H1 (cell line): ENCODE measurements around the gene RPUSD1. TPM values are rescaled to one million over a fixed set of nuclear protein-coding genes. Genes with fewer than 3 reads are reported as not detected.

Experiments used
- CTCF ChIA-PET: fragments of 300-600 bp; sonication (Branson Sonifier 250); formaldehyde crosslinking; loops from one replicate; lab custom pipeline; 2021; ENCODE audit not compliant: partially characterized antibody; lab: Charles Lee
- POLR2A ChIA-PET: fragments of 300-600 bp; sonication (Branson Sonifier 250); formaldehyde crosslinking; loops from one replicate; lab custom pipeline; 2021; ENCODE audit warnings: inconsistent platforms; ENCODE audit not compliant: partially characterized antibody; lab: Charles Lee
- DNase-seq, 2 experiments: peaks; one replicate each; pipeline versions ENCODE4 v3.0.0 to v3.0.0-alpha.2; 2010 to 2022; ENCODE audit warnings: low spot score in 2 of 2, low read depth in 1 of 2, mixed read lengths in 1 of 2
- FAIRE-seq: peaks from 2 replicates; lab custom pipeline; 2011; peaks lifted over from hg19 to GRCh38; lab: Jason Lieb, UNC
- H2AFZ ChIP-seq: 2 replicates; pipeline ENCODE4 v1.8.1; 2012; ENCODE audit warnings: low read length, inconsistent platforms
- H2AK5ac ChIP-seq: 2 replicates; pipeline ENCODE4 v1.6.1; 2013; ENCODE audit warnings: low read depth, low read length
- H2BK120ac ChIP-seq: replicated peaks from 2 replicates; pipeline ENCODE3; 2013; ENCODE audit warnings: low read depth, low read length, inconsistent platforms
- H2BK12ac ChIP-seq: 2 replicates; pipeline ENCODE4 v1.6.1; 2013; ENCODE audit warnings: low read depth, low read length
- H2BK15ac ChIP-seq: 2 replicates; pipeline ENCODE4 v1.6.1; 2013; ENCODE audit warnings: low read length
- H2BK20ac ChIP-seq: 2 replicates; pipeline ENCODE4 v1.6.1; 2013; ENCODE audit warnings: low read length
- H2BK5ac ChIP-seq: 2 replicates; pipeline ENCODE4 v1.6.1; 2013; ENCODE audit warnings: low read depth, low read length
- H3K14ac ChIP-seq: 2 replicates; pipeline ENCODE4 v1.6.1; 2013; ENCODE audit warnings: inconsistent platforms; ENCODE audit not compliant: insufficient read length
- H3K18ac ChIP-seq: 2 replicates; pipeline ENCODE4 v1.6.1; 2013; ENCODE audit warnings: low read length; ENCODE audit errors: extremely low read depth
- H3K23ac ChIP-seq: 2 replicates; pipeline ENCODE4 v1.6.1; 2013; ENCODE audit warnings: inconsistent platforms; ENCODE audit not compliant: insufficient read length
- H3K23me2 ChIP-seq: 2 replicates; pipeline ENCODE4 v1.6.1; 2013; ENCODE audit warnings: low read depth, low read length
- H3K27ac ChIP-seq: 2 replicates; pipeline ENCODE4 v1.6.1; 2011; ENCODE audit warnings: low read depth, low read length, inconsistent platforms
- H3K27me3 ChIP-seq, 4 experiments: replicated peaks in 1 of 4; 1 replicate in 1 of 4; 2 replicates in 3 of 4; pipeline versions ENCODE4 v1.6.1 to v1.8.1; 2011 to 2013; ENCODE audit warnings: low read length in 3 of 4, mild to moderate bottlenecking in 3 of 4, inconsistent platforms in 2 of 4, mixed read lengths in 2 of 4, moderate library complexity in 1 of 4; ENCODE audit not compliant: control insufficient read depth in 3 of 4, insufficient read depth in 3 of 4; ENCODE audit errors: extremely low read depth in 1 of 4
- H3K36me3 ChIP-seq, 4 experiments: 2 replicates each; pipeline versions ENCODE4 v1.6.1 to v1.8.1; 2011 to 2013; ENCODE audit warnings: mild to moderate bottlenecking in 4 of 4, low read length in 3 of 4, moderate library complexity in 2 of 4, control low read depth in 1 of 4, inconsistent platforms in 1 of 4; ENCODE audit not compliant: insufficient read depth in 4 of 4, control insufficient read depth in 2 of 4
- H3K4ac ChIP-seq: replicated peaks from 2 replicates; pipeline ENCODE3; 2013; ENCODE audit warnings: low read length, low read depth, mixed read lengths, inconsistent platforms; ENCODE audit not compliant: insufficient read length
- H3K4me1 ChIP-seq, 4 experiments: replicated peaks in 1 of 4; 1 replicate in 1 of 4; 2 replicates in 3 of 4; pipeline versions ENCODE4 v1.6.1 to v1.8.1; 2011 to 2013; ENCODE audit warnings: low read length in 3 of 4, inconsistent platforms in 2 of 4, mixed read lengths in 1 of 4; ENCODE audit not compliant: insufficient read depth in 4 of 4, control insufficient read depth in 3 of 4
- H3K4me2 ChIP-seq, 2 experiments: 2 replicates each; pipeline versions ENCODE4 v1.6.1 to v1.8.1; 2011 to 2013; ENCODE audit warnings: low read depth in 2 of 2, low read length in 2 of 2, control low read depth in 1 of 2, inconsistent platforms in 1 of 2, mild to moderate bottlenecking in 1 of 2; ENCODE audit not compliant: insufficient read depth in 1 of 2
- H3K4me3 ChIP-seq, 4 experiments: fragments of 200-600, 300-600 bp in 1 of 4; sonication (generic), shearing (Covaris generic), sonication (Bioruptor Twin) in 1 of 4; 2 replicates each; pipeline versions ENCODE4 v1.5.1 to v1.8.1; 2011 to 2016; ENCODE audit warnings: low read length in 4 of 4, low read depth in 3 of 4, control low read depth in 2 of 4, inconsistent platforms in 2 of 4, mild to moderate bottlenecking in 2 of 4, mixed read lengths in 1 of 4, moderate library complexity in 1 of 4; ENCODE audit not compliant: insufficient read depth in 2 of 4; ENCODE audit errors: extremely low read depth in 1 of 4
- H3K56ac ChIP-seq: replicated peaks from 2 replicates; pipeline ENCODE3; 2013; ENCODE audit warnings: low read depth, mild to moderate bottlenecking, mixed read lengths, low read length, inconsistent platforms; ENCODE audit not compliant: insufficient read length
- H3K79me1 ChIP-seq: 2 replicates; pipeline ENCODE4 v1.6.1; 2013; ENCODE audit warnings: low read depth, low read length, control low read depth
- H3K79me2 ChIP-seq, 2 experiments: 2 replicates each; pipeline versions ENCODE4 v1.6.1 to v1.8.1; 2012 to 2013; ENCODE audit warnings: low read length in 2 of 2, mild to moderate bottlenecking in 2 of 2, inconsistent platforms in 1 of 2; ENCODE audit not compliant: insufficient read depth in 2 of 2, control insufficient read depth in 1 of 2
- H3K9ac ChIP-seq, 4 experiments: replicated peaks in 1 of 4; 1 replicate in 1 of 4; 2 replicates in 3 of 4; pipeline versions ENCODE4 v1.6.1 to v1.8.1; 2011 to 2013; ENCODE audit warnings: low read depth in 3 of 4, low read length in 3 of 4, control low read depth in 2 of 4, mild to moderate bottlenecking in 2 of 4, moderate library complexity in 2 of 4, inconsistent platforms in 1 of 4; ENCODE audit errors: extremely low read depth in 1 of 4
- H3K9me3 ChIP-seq, 2 experiments: 2 replicates each; pipeline versions ENCODE4 v1.6.1 to v1.8.1; 2012 to 2013; ENCODE audit warnings: mild to moderate bottlenecking in 2 of 2, moderate library complexity in 2 of 2, control low read depth in 1 of 2, inconsistent platforms in 1 of 2, low read depth in 1 of 2, low read length in 1 of 2, mixed read lengths in 1 of 2; ENCODE audit not compliant: insufficient read depth in 2 of 2
- H4K20me1 ChIP-seq, 2 experiments: replicated peaks in 1 of 2; 2 replicates each; pipeline versions ENCODE3 to v1.8.1; 2011 to 2013; ENCODE audit warnings: inconsistent platforms in 2 of 2, low read length in 2 of 2, mild to moderate bottlenecking in 1 of 2; ENCODE audit not compliant: insufficient read depth in 2 of 2, control insufficient read depth in 1 of 2
- H4K5ac ChIP-seq: 2 replicates; pipeline ENCODE4 v1.6.1; 2013; ENCODE audit warnings: low read length, low read depth, mixed read lengths, inconsistent platforms; ENCODE audit not compliant: insufficient read length
- H4K8ac ChIP-seq: 2 replicates; pipeline ENCODE4 v1.8.0; 2013; ENCODE audit warnings: mild to moderate bottlenecking, moderate library complexity, low read length, inconsistent platforms; ENCODE audit not compliant: insufficient read depth; ENCODE audit errors: extremely low read depth
- H4K91ac ChIP-seq: replicated peaks from 2 replicates; pipeline ENCODE3; 2013; ENCODE audit warnings: low read length, mixed read lengths, inconsistent platforms; ENCODE audit not compliant: insufficient read length
- CTCF ChIP-seq, 3 experiments: IDR thresholded peaks; 1 replicate in 2 of 3; 2 replicates in 1 of 3; pipeline versions ENCODE4 v1.5.1 to v1.6.1; 2011; ENCODE audit warnings: low read length in 3 of 3, mild to moderate bottlenecking in 3 of 3, inconsistent platforms in 2 of 3, low read depth in 1 of 3, moderate library complexity in 1 of 3; ENCODE audit not compliant: insufficient read depth in 1 of 3; ENCODE audit errors: control extremely low read depth in 1 of 3
- EZH2 ChIP-seq: fragments of 200-600 bp; sonication (generic); IDR thresholded peaks from 2 replicates; pipeline ENCODE4 v1.7.1; 2012; ENCODE audit warnings: low read depth, mild to moderate bottlenecking, moderate library complexity, low read length, inconsistent platforms; ENCODE audit not compliant: severe bottlenecking
- HDAC2 ChIP-seq, 2 experiments: fragments of 300-600 bp in 1 of 2; sonication (generic) in 1 of 2; IDR thresholded peaks; 2 replicates each; pipeline ENCODE4 v1.6.1; 2011 to 2012; ENCODE audit warnings: low read depth in 2 of 2, low read length in 2 of 2, mild to moderate bottlenecking in 2 of 2, moderate library complexity in 2 of 2, borderline replicate concordance in 1 of 2, inconsistent platforms in 1 of 2
- KDM1A ChIP-seq: fragments of 200-600, 300-600 bp; sonication (generic); IDR thresholded peaks from 2 replicates; pipeline ENCODE4 v1.7.1; 2016; ENCODE audit warnings: mild to moderate bottlenecking, low read length, borderline replicate concordance
- KDM5A ChIP-seq: fragments of 200-600 bp; IDR thresholded peaks from 2 replicates; pipeline ENCODE4 v1.7.1; 2012; ENCODE audit warnings: mild to moderate bottlenecking, low read length, inconsistent platforms, mixed read lengths
- RFX5 ChIP-seq: IDR thresholded peaks from 2 replicates; pipeline ENCODE4 v1.6.1; 2011; ENCODE audit warnings: low read depth, low read length, improper control_type of control experiment, borderline replicate concordance
- TEAD4 ChIP-seq: IDR thresholded peaks from 2 replicates; pipeline ENCODE4 v1.6.1; 2012; ENCODE audit warnings: low read depth, low read length, inconsistent platforms, mixed read lengths
- WGBS, 2 experiments: shearing (Covaris generic) in 1 of 2; methylation state at CpG; one replicate each; pipeline versions ENCODE4 v1.1.6 to v1.1.7; 2013 to 2015; ENCODE audit warnings: low lambda C conversion rate in 2 of 2, mixed read lengths in 2 of 2, inconsistent platforms in 1 of 2, low coverage in 1 of 2, missing lambda C conversion rate in 1 of 2; ENCODE audit not compliant: insufficient replicate concordance in 2 of 2, insufficient coverage in 1 of 2, insufficient read length in 1 of 2; ENCODE audit errors: extremely low coverage in 1 of 2, missing lambda C conversion rate in 1 of 2; 5-methylcytosine and 5-hydroxymethylcytosine counted together
- polyA plus RNA-seq, 7 experiments: library from polyadenylated mRNA; depleted of rRNA in 3 of 7; stranded (reverse) in 5 of 7; unstranded in 2 of 7; fragments of >200 nt in 5 of 7; fragments of 200-250 nt in 2 of 7; gene quantifications; 1 replicate in 5 of 7; 2 replicates in 1 of 7; 4 replicates in 1 of 7; pipeline versions ENCODE4 v1.2.1 to v1.2.3, GENCODE V29; 2011 to 2013; ENCODE audit warnings: missing spikeins in 2 of 7, mixed read lengths in 2 of 7
- total RNA-seq: library from RNA; stranded (reverse); fragmentation: NEBNext Ultra II Directional; extraction: Animal tissue kit (Norgen Biotek cat#: 25700); gene quantifications from 2 replicates; pipeline ENCODE4 v1.2.1, GENCODE V29; 2021

The RPUSD1 gene
- total and polyA plus RNA-seq, 2 of the 8 experiments (the other 6 are each of a cell fraction or from before 2014, with no cell fraction given), result 32.2 to 61.8 TPM

- Histone ChIP-seq H2BK120ac (no peak overlapping the region), H2BK5ac (no peak overlapping the region), H2AFZ (no peak overlapping the region), H4K91ac (peak overlapping the region; percentile 40), H3K9me3 (no peaks in the 10 kb centered on the region), H3K56ac (no peak overlapping the region), H4K20me1 (no peaks in the 10 kb centered on the region), H2AK5ac (peak overlapping the region; percentile 86; the same call in 1 of the 2 replicates), H3K27ac (no peak overlapping the region), H3K79me2 (no peaks in the 10 kb centered on the region), H3K79me1 (no peaks in the 10 kb centered on the region), H3K4me3 (no peak overlapping the region)
- 98% methylated on average over 15 of the region's 15 CpGs; no CpG with 5 or more reads in 1 of the 2 experiments for WGBS, 2 experiments
- FAIRE-seq (no peak), DNase-seq (no peak)
- TF ChIP-seq RFX5 (no peak), TEAD4 (no peak), HDAC2 (IDR thresholded peaks at IDR 0.05; ENCODE audit: borderline replicate concordance in 1 of 2, low read depth in 2 of 2, low read length in 2 of 2) (no peak), EZH2 (no peak), KDM5A (no peak), KDM1A (no peak), CTCF (IDR thresholded peaks at IDR 0.05; ENCODE audit: control extremely low read depth in 1 of 3, insufficient read depth in 1 of 3, low read depth in 1 of 3, low read length in 3 of 3) (no peak)
- TF ChIP-seq, all 59 proteins: peak for 0
- Histone ChIP-seq H3K14ac (no peak overlapping the region), H3K4me2 (no peak overlapping the region; a peak in 1 of 4 replicates), H2BK20ac (no peak overlapping the region), H4K8ac (no peak overlapping the region), H2BK15ac (peak overlapping the region; percentile 46; the same call in 1 of the 2 replicates), H3K23me2 (peaks cover 7% of the 10 kb centered on the region; the same call in 1 of the 2 replicates), H3K23ac (no peak overlapping the region), H3K4me1 (peaks cover 0 to 9% (median 4%) of the 10 kb centered on the region in 4 experiments; a peak in 5 of 7 replicates), H2BK12ac (no peak overlapping the region), H3K18ac (no peak overlapping the region), H3K4ac (no peak overlapping the region), H3K27me3 (no peaks in the 10 kb centered on the region), H3K9ac (no peak overlapping the region), H4K5ac (no peak overlapping the region), H3K36me3 (0 out of 8 replicates have a peak, but pooled peaks cover 0 to under 1% (median 0%) of the 10 kb centered on the region in 4 experiments)
- CTCF ChIA-PET, result interaction anchor here (0.8 to 35.8 kb wide), 9 partner anchors 8 to 85 kb away, joined by 4 to 977 read pairs (median 12); partner anchors contain the start of genes ANTKMT, CCDC78, CHTF18 and FBXL16
- POLR2A ChIA-PET, result interaction anchor here (1.2 to 6.3 kb wide), 6 partner anchors 12 to 42 kb away, joined by 3 to 39 read pairs (median 14); partner anchors contain the start of genes ANTKMT, CCDC78 and MSLN
Observed at GRCh38 chr16:741986-742629, 46.1 kb downstream of the RPUSD1 start.
